ENCODE data around the gene ADGRV1. TPM values are rescaled to one million over a fixed set of nuclear protein-coding genes. Genes with fewer than 3 reads are reported as not detected.
"Not testable (repeated sequence)": the region's sequence is repeated elsewhere in the genome, so short reads cannot be mapped to it uniquely, and the experiment has no call there.

The ADGRV1 gene
- total RNA-seq, 1 donor from 2014 or later = 18.2 TPM

GRCh38 chr5:90590170-90590569, 31.6 kb downstream of the ADGRV1 start:
- H3K4me3 Mint-ChIP-seq (ENCODE audit: unreplicated experiment) = no peak overlapping the region
- no peak for TF ChIP-seq CTCF (IDR thresholded peaks at IDR 0.05; ENCODE audit: partially characterized antibody, unreplicated experiment)
- H3K9me3 Mint-ChIP-seq (ENCODE audit: unreplicated experiment) = no peaks in the 10 kb centered on the region
- H3K27me3 Mint-ChIP-seq (ENCODE audit: unreplicated experiment) = no peaks in the 10 kb centered on the region
- no peak overlapping the region for H3K27ac Mint-ChIP-seq (ENCODE audit: unreplicated experiment)
- no peaks in the 10 kb centered on the region for H3K4me1 Mint-ChIP-seq (ENCODE audit: low read depth, unreplicated experiment)
- no peaks in the 10 kb centered on the region for H3K36me3 Mint-ChIP-seq (ENCODE audit: unreplicated experiment)
- DNase-seq = no peak

GRCh38 chr5:90593083-90593482, 34.5 kb downstream of the ADGRV1 start:
- not testable (repeated sequence) for H3K4me3 Mint-ChIP-seq (ENCODE audit: unreplicated experiment); H3K9me3 Mint-ChIP-seq (ENCODE audit: unreplicated experiment); DNase-seq; H3K27me3 Mint-ChIP-seq (ENCODE audit: unreplicated experiment); H3K36me3 Mint-ChIP-seq (ENCODE audit: unreplicated experiment); H3K4me1 Mint-ChIP-seq (ENCODE audit: low read depth, unreplicated experiment); H3K27ac Mint-ChIP-seq (ENCODE audit: unreplicated experiment)

- H3K36me3 Mint-ChIP-seq (ENCODE audit: unreplicated experiment); H3K9me3 Mint-ChIP-seq (ENCODE audit: unreplicated experiment); H3K4me3 Mint-ChIP-seq (ENCODE audit: unreplicated experiment); H3K27me3 Mint-ChIP-seq (ENCODE audit: unreplicated experiment); DNase-seq; H3K4me1 Mint-ChIP-seq (ENCODE audit: low read depth, unreplicated experiment); H3K27ac Mint-ChIP-seq (ENCODE audit: unreplicated experiment): not testable (repeated sequence)
Measured at GRCh38 chr5:90595766-90596165, 37.2 kb downstream of the ADGRV1 start.

- no peak for TF ChIP-seq CTCF (IDR thresholded peaks at IDR 0.05; ENCODE audit: partially characterized antibody, unreplicated experiment)
- H3K9me3 Mint-ChIP-seq (ENCODE audit: unreplicated experiment) = peaks cover 6% of the 10 kb centered on the region
- H3K4me1 Mint-ChIP-seq (ENCODE audit: low read depth, unreplicated experiment) = no peaks in the 10 kb centered on the region
- no peak overlapping the region for H3K4me3 Mint-ChIP-seq (ENCODE audit: unreplicated experiment)
- peaks cover 2% of the 10 kb centered on the region for H3K27me3 Mint-ChIP-seq (ENCODE audit: unreplicated experiment)
- no peaks in the 10 kb centered on the region for H3K36me3 Mint-ChIP-seq (ENCODE audit: unreplicated experiment)
- H3K27ac Mint-ChIP-seq (ENCODE audit: unreplicated experiment) = no peak overlapping the region
- DNase-seq = no peak
Measured at GRCh38 chr5:90598293-90598692, 39.7 kb downstream of the ADGRV1 start.

GRCh38 chr5:90600307-90600706, 41.7 kb downstream of the ADGRV1 start:
- not testable (repeated sequence) for H3K27ac Mint-ChIP-seq (ENCODE audit: unreplicated experiment)

GRCh38 chr5:90601468-90601867, 42.9 kb downstream of the ADGRV1 start:
- no peaks in the 10 kb centered on the region for H3K4me1 Mint-ChIP-seq (ENCODE audit: low read depth, unreplicated experiment)
- peaks cover 2% of the 10 kb centered on the region for H3K27me3 Mint-ChIP-seq (ENCODE audit: unreplicated experiment)
- no peaks in the 10 kb centered on the region for H3K36me3 Mint-ChIP-seq (ENCODE audit: unreplicated experiment)
- TF ChIP-seq CTCF (IDR thresholded peaks at IDR 0.05; ENCODE audit: partially characterized antibody, unreplicated experiment) = no peak
- peaks cover 6% of the 10 kb centered on the region for H3K9me3 Mint-ChIP-seq (ENCODE audit: unreplicated experiment)
- no peak overlapping the region for H3K27ac Mint-ChIP-seq (ENCODE audit: unreplicated experiment)
- H3K4me3 Mint-ChIP-seq (ENCODE audit: unreplicated experiment) = no peak overlapping the region
- no peak for DNase-seq

More at GRCh38 chr5:90600307-90600706, 41.7 kb downstream of the ADGRV1 start:
- H3K9me3 Mint-ChIP-seq (ENCODE audit: unreplicated experiment); H3K4me1 Mint-ChIP-seq (ENCODE audit: low read depth, unreplicated experiment); H3K27me3 Mint-ChIP-seq (ENCODE audit: unreplicated experiment); H3K4me3 Mint-ChIP-seq (ENCODE audit: unreplicated experiment); H3K36me3 Mint-ChIP-seq (ENCODE audit: unreplicated experiment); DNase-seq: not testable (repeated sequence)

- no peaks in the 10 kb centered on the region for H3K36me3 Mint-ChIP-seq (ENCODE audit: unreplicated experiment)
- no peaks in the 10 kb centered on the region for H3K27me3 Mint-ChIP-seq (ENCODE audit: unreplicated experiment)
Measured at GRCh38 chr5:90602681-90603080, 44.1 kb downstream of the ADGRV1 start.

More at GRCh38 chr5:90602681-90603080, 44.1 kb downstream of the ADGRV1 start:
- no peak overlapping the region for H3K27ac Mint-ChIP-seq (ENCODE audit: unreplicated experiment)
- DNase-seq = no peak
- no peaks in the 10 kb centered on the region for H3K4me1 Mint-ChIP-seq (ENCODE audit: low read depth, unreplicated experiment)
- H3K4me3 Mint-ChIP-seq (ENCODE audit: unreplicated experiment) = no peak overlapping the region
- no peak for TF ChIP-seq CTCF (IDR thresholded peaks at IDR 0.05; ENCODE audit: partially characterized antibody, unreplicated experiment)
- H3K9me3 Mint-ChIP-seq (ENCODE audit: unreplicated experiment) = no peaks in the 10 kb centered on the region

All from glutamatergic neuron (in vitro differentiated cells).